Activated T-cell treated with anti-CD3 and anti-CD28 coated beads for 4 hours (primary cell): ENCODE results near the gene EXOC4.

Source experiments
- DNase-seq: peaks from one replicate; pipeline ENCODE4 v3.0.0-alpha.2; 2020

Gene EXOC4

DNA sequence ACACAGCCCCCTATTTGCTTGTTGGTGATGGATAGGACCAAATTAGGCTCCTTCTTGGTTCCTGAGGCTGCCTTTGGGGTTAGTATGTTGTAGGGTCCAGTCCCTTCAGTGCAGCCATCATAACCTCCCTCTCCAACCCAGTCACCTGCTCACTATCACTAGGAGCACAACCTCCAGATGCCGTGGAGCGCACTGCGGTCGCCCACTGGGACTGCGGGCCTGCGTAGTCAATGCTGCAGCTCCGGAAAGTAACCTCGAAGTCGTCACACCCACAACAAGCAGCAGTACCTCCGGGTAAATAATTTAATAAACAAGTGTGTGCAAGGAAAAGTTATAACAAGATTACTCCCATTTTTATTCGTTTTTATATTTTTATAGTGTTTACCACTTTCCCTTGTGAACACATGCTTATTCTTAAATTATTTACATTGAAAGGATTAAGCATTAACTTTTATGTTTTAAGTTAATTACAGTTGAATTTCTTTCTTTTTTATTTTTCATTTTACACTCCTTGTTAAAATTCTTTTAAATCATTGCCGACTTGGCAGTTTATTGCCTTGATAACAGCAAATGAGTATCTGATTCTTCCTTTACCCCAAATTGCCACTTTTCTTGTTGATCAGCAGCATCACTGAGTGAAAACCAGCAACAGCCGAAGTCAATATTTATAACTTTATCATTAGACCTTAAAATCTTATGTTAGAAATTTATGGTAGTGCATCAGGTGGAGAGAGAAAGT, 474.8 kb downstream of the EXOC4 start:
- DNase-seq = no peak

GRCh38 chr7:133730360-133730759, 477.5 kb downstream of the EXOC4 start:
- no peak for DNase-seq

GRCh38 chr7:133733401-133733800, 480.5 kb downstream of the EXOC4 start:
- no peak for DNase-seq

DNA sequence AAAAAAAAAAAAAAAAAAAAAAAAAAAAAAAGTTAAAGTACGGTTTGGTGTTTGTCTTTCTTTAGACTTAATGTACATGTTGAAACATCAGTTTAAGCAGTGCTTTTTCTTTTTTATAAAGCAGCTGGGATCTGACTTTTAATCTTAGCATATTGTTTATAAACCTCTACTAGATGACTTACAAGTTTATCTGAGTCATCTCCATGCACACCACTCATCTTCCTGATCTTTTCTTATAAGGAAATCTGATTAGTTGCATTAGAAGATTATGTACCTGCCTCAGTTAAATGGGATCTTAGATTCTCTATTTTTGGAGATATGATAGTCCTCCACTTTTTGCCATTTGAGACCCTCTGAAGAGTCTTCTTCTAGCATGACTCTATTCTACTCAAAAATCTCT, 482.3 kb downstream of the EXOC4 start:
- DNase-seq = no peak

- DNase-seq = no peak
These were observed 486.9 kb downstream of the EXOC4 start for GRCh38 chr7:133739817-133740216.

GRCh38 chr7:133741078-133741477, 488.2 kb downstream of the EXOC4 start:
- DNase-seq = no peak

DNA sequence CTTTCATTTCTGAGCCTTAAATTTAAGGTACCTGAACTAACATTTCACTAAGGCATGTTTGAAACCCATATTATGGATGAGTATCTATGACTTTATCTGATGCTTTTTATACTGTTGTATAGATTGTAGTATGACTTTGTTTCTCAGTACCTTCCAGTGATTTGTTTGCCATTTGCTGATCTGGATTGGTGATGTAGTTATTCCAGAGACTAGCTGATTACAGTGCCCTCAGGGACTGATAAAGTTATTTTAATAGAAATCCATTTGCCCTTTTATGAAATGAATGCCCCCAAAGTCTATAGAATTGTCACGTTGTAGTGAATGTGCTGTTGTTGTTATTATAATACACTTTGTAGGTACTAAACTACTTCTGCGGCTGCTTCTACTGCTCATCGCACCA, 488.8 kb downstream of the EXOC4 start:
- DNase-seq = no peak

DNA sequence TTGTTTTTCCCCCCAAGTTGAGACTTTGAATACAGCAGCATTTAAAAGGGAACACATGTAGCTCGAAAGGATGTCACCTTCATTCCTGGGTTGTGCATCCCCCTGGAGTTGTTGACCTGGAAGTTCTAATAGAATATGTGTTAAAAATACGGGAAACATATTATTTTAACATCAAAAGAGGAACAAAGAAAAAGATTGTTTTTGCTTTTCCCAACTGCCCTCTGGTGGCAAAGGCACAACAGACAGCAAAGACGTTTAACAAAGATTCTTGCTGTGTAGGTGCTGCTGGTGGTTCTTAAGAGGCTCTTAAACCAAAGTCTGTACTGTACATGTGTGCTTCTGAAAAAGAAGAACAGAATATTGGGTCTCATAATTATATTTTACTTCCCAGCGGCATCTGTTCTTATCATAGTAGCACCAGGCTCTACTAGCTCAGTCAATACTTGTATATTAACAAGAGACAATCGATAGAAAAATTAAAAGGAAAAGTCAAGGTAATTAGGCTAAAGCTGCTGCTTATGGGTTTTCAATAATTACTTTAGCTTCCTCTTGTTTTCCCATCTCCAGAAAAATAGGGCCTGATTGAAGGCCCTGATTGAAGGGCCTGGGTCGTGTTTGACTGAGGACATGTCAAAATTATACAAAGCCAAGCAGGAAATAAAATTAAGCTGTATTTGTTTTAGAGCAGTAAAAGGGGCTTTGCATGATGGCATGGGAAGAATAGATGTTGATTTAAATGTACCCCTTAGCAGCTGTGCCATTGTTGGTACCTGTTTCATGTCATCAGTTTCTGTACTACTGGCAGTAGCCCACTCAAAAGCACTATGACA, 490.0 kb downstream of the EXOC4 start:
- no peak for DNase-seq

GRCh38 chr7:133744451-133744850, 491.6 kb downstream of the EXOC4 start:
- no peak for DNase-seq

GRCh38 chr7:133746305-133746704, 493.4 kb downstream of the EXOC4 start:
- DNase-seq = no peak

DNA sequence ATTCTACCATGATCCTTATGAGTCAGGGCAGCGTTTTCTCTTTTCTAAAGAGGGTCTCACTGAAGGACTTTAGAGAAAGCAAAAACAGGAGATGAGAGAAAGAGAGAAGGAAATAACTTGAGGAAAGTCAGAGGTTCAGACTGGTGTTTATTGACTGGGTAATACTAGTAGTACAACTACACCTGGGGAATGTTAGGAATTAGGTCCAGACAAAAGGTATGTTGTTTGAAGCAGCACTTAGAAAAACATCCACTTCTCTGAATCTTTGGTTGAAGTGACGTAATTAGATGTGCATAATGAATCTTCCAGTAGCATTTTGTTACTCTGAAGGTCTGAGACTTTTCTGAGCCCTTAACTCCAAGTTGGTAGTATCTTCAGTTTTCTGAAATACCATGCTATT, 494.0 kb downstream of the EXOC4 start:
- no peak for DNase-seq

GRCh38 chr7:133748443-133749407, 495.8 kb downstream of the EXOC4 start:
- DNase-seq = no peak

- DNase-seq = no peak
These were observed 497.4 kb downstream of the EXOC4 start for GRCh38 chr7:133750287-133750686.

- DNase-seq = no peak
These were observed 498.2 kb downstream of the EXOC4 start for GRCh38 chr7:133751079-133751478.

DNA sequence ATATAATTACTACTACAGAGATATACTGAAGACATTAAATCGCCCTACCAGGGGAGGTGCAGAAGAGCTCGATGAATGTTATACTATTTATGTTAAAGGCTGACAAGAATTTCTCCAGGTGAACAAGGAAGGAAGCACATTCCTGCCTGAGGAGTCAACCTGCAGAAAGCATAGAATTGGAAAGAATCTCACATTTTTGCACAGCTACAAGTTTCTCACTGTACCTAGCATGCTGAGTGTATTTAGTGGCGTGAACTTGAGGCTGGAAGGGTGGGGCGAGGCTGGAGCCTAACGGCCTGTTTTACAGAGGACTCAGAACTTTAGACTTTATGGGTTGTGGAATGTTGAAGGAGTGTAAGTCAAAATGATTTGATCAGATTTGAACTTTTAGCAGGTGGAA, 500.6 kb downstream of the EXOC4 start:
- no peak for DNase-seq

DNA sequence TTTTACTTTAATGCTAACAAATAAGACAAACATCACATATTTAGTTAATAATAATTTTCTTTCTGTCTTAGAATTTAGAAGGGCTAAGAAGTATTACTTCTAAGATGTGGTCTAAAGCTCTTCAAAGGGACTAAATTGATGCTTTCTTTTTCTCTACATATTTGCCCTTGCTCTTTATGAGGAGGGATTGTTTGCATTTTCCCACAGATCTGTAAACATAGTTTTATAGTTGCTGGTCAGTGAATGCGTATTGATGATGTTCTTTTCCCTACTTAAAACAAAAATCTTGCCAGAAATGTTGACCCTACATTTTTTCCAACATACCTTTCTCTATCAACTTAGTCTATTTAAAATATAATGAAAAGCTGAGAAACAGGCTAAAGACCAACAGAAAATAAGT, 501.8 kb downstream of the EXOC4 start:
- no peak for DNase-seq

GRCh38 chr7:133755901-133756300, 503.0 kb downstream of the EXOC4 start:
- DNase-seq = no peak

DNA sequence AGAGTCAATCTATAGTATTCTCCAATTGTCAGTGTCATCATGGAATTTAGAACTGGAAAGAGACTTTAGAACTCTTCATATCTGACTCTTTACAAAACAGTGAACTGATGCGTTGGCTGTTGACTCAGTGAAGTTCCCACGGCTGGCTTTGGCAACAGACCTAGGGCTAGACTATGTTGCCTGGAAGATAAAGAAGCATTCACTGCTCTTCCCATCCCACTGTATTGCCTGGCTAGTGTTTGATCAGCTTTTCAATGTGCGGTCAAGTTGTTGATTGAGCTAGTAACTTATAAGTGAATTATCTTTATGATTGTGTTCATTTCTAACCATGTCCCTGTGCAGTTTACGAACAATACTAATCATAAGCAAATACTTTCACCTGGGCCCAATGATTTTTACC, 508.6 kb downstream of the EXOC4 start:
- DNase-seq = no peak

GRCh38 chr7:133763076-133763640, 510.3 kb downstream of the EXOC4 start:
- DNase-seq = no peak

DNA sequence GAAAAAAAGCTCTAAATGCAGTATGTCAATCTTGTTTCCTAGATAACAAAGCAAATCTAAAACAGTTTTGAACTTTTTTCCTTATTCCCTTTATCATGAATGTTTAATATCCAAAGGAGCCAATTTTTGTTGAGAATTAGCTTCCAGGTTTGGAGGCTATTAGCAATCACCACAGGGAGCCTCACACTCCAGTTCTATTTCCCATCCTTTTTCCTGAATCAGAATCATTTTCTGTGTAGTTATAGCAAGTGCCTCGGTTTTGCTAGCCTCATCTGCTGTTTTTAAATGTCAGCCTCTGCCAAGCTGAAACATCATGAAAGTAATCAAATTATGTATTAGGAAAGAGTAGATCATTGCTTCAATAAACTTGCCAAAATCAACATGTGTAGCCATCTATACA, 516.8 kb downstream of the EXOC4 start:
- no peak for DNase-seq

DNA sequence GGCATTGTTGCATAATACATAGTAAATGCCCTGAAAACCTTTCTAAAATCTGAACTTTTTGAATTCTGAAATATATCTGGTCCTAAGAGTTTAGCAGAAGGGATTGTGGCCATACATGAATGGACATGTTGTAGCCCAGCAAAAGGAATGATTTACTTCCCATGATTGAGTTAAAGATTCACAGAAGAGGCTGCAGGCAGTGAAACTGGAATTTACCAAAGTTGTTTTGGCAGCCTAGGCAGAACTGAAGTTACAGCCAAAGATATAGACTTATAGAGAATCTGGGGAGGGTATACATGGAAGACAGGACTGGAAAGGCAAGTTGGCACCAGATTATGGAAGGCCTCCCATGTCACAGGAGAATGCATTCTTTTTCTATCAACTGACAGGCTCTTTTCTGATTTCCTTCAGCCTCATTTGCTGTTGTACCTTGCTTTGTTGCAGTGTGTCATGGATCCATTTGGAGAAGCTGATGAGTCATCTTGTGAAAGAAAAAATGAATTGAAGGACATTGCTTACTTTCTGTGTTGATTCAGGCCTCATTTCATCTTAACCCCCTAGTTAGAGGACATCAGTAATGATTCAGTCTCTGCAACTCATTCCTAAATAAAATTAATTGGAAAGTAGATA, 518.1 kb downstream of the EXOC4 start:
- DNase-seq = no peak

GRCh38 chr7:133771788-133772419, 519.0 kb downstream of the EXOC4 start:
- no peak for DNase-seq
